Neuron (in vitro differentiated cells): Measurements from ENCODE around the gene STARD10.

ENCODE experiments used
- H2AFZ ChIP-seq: one replicate; pipeline ENCODE4 v1.6.1; 2013; ENCODE audit warnings: low read depth, mild to moderate bottlenecking, inconsistent platforms, low read length, moderate library complexity
- H3K27me3 ChIP-seq: one replicate; pipeline ENCODE4 v1.6.1; 2013; ENCODE audit warnings: low read length; ENCODE audit not compliant: insufficient read depth
- H3K36me3 ChIP-seq: one replicate; pipeline ENCODE4 v1.6.1; 2013; ENCODE audit warnings: low read length; ENCODE audit not compliant: insufficient read depth
- H3K4me1 ChIP-seq: one replicate; pipeline ENCODE4 v1.6.1; 2013; ENCODE audit warnings: low read length; ENCODE audit not compliant: insufficient read depth
- H3K4me3 ChIP-seq: 2 replicates; pipeline ENCODE4 v1.5.1; 2013; ENCODE audit warnings: mild to moderate bottlenecking, low read length, moderate library complexity
- H3K9me3 ChIP-seq: one replicate; pipeline ENCODE4 v1.6.1; 2013; ENCODE audit warnings: low read length

Gene STARD10

DNA sequence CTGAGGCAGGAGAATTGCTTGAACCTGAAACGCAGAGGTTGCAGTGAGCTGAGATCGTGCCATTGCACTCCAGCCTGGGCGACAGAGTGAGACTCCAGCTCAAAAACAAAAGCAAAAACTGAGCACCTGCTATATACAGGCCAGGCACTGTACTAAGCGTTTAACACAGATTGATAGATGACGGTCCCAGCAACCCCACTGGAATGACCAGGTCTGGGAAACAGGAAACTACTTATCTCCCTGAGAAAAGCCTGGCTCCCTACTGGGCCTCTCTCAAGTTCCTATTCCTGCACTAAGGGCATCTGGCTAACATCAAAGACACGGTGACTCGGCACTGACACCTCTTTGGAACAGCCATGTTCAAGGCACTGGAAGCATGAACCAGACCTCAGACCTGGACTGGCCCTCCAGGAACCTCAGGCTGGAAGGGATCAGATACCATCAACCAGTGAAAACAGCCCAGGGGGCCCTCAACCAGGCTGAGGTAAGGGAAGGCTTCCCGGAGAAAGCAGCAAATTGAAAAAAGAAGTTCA, 58.3 kb downstream of the STARD10 start:
- H3K27me3 ChIP-seq: no peaks in the 10 kb centered on the region
- no peaks in the 10 kb centered on the region for H3K9me3 ChIP-seq
- H3K4me1 ChIP-seq: no peaks in the 10 kb centered on the region
- H2AFZ ChIP-seq: no peak overlapping the region
- no peak overlapping the region for H3K4me3 ChIP-seq
- H3K36me3 ChIP-seq: no peaks in the 10 kb centered on the region

DNA sequence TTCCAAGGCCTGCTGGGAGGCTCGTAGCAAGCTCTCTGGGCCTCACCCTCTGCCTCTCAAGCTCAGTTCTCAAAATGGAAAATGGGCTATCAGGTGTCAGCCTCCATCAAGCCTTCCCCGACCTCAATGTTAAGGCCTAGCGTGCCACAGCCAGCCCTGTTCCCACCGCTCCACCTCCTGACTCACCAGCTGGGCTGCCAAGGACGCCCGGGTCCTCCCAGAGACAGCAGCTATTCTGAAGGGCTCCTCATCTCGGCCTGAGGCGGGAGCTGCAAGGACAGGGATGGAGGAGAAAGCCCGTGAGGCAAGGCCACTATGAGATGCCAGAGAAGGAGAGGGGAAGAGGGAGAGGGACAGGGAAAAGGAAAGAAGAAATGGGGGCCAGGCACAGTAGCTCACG, 61.5 kb downstream of the STARD10 start:
- no peaks in the 10 kb centered on the region for H3K4me1 ChIP-seq
- no peaks in the 10 kb centered on the region for H3K9me3 ChIP-seq
- no peak overlapping the region for H3K4me3 ChIP-seq
- no peaks in the 10 kb centered on the region for H3K27me3 ChIP-seq
- H3K36me3 ChIP-seq: no peaks in the 10 kb centered on the region
- no peak overlapping the region for H2AFZ ChIP-seq

DNA sequence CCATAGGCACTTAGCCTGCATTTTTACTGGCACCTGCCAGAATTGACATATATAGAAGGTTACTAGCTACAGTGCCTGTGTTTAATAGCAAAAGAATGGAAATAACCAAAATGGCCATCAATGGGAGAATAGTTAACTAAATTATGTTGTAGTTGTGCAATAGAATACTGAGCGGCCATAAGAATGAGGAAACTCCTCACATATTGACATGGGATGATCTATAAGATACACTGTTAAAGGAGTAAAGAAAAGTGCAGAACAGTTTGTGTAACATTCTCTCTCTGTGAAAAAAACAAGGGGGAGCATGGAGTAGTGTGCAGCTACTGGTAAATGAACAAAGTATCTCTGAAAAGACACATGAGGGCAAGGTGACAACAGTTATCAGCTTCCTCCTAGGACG, 63.1 kb downstream of the STARD10 start:
- Histone ChIP-seq H3K27me3 (no peaks in the 10 kb centered on the region), H3K36me3 (no peaks in the 10 kb centered on the region), H3K9me3 (no peaks in the 10 kb centered on the region), H2AFZ (no peak overlapping the region), H3K4me1 (no peaks in the 10 kb centered on the region), H3K4me3 (no peak overlapping the region)

DNA sequence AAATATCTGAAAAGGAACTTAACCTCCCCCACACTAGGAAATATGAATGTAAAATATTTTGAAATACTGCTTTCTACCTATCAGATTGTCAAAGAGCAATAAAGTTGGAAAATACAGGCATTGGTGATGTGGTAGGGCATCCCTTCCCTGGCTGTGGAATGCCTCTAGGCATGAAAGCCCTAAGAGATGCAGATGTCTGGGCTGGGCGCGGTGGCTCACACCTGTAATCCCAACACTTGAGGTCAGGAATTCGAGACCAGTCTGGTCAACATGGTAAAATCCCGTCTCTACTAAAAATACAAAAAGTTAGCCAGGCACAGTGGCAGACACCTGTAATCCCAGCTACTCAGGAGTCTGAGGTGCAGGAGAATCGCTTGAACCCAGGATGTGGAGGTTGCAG, 63.6 kb downstream of the STARD10 start:
- Histone ChIP-seq H3K4me1 (no peaks in the 10 kb centered on the region), H3K4me3 (no peak overlapping the region), H3K9me3 (no peaks in the 10 kb centered on the region), H2AFZ (no peak overlapping the region), H3K27me3 (no peaks in the 10 kb centered on the region), H3K36me3 (no peaks in the 10 kb centered on the region)

DNA sequence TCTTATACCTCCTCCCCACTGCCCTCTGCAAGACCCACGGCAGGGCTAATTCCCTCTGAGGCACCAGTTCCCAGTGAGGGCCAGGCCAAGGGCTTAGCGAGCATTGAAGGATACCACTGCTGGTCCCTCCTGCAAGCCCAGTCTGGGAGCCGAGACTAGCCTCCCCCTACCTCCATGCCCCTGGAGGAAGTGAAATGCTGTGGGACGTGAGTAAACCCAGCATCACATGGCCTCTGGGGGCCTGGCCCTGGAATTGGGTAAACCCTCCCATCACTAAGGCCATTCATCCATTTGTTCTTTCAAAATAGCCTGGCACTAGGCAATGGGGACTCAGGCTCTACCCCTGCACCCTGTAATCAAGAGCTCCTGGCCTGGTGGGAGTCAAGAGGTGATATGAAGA, 66.3 kb downstream of the STARD10 start:
- Histone ChIP-seq H2AFZ (no peak overlapping the region), H3K4me1 (no peaks in the 10 kb centered on the region), H3K36me3 (no peaks in the 10 kb centered on the region), H3K4me3 (no peak overlapping the region), H3K27me3 (no peaks in the 10 kb centered on the region), H3K9me3 (no peaks in the 10 kb centered on the region)

DNA sequence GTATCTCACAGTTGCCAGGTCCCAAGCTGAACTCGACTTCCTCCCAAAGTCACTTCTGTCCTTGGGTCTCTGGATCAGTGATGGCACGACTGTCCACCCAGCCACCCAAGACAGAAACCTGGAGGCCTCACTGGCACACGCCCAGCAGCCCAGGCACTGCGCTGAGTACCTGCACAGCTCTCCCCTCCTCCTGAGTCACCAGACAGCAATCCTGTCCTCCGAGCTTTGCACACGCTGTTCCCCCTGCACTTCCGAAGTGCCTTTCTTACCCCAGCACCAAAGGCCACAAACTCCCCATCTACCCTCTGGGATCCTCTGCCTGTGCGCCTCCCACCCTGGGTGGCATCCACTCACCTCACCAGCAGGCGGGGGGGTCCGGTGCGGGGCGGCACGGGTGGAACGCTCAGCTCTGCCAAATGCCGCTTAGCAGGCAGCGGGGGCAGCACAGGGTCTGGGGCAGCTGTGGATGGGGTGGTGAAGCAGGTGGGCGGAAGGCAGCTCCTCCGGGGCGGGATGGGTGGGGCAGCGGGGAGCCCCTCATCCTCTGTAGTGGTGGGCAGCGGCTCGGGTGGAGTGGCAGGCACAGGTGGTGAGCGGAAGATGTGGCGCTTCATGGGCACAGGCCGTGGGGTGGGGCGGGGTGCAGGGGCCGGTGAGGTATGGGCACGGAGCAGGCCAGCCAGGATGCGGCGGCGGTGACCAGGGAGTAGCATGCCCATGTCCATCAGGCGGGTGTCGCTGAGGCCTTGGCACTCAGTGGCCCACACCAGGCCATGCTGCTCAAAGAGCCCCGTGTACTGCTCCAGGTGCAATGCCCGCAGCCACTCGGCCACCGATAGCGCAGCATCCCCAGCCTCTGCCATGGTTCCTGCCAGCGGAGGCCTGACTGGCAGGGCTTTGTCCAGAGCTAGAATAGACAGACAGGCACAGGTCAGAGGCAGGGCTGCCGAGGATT, 67.3 kb downstream of the STARD10 start:
- no peaks in the 10 kb centered on the region for H3K9me3 ChIP-seq
- no peaks in the 10 kb centered on the region for H3K27me3 ChIP-seq
- H3K36me3 ChIP-seq: no peaks in the 10 kb centered on the region
- no peak overlapping the region for H3K4me3 ChIP-seq
- peaks cover 6% of the 10 kb centered on the region for H3K4me1 ChIP-seq
- H2AFZ ChIP-seq: no peak overlapping the region

DNA sequence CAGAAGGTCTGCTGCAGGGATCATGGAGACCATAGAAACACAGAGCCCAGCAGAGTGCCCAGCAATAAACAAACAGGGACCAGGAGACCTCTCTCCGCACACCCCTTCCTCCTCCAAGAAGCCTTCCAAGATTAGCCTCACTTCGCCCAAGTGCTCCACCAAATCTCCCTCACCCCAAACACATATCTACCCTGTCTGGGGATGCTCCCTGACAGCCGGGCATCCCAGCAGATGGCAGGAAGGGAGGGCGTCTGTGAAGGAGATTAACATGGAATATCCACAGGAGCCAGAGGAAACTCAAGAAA, 68.2 kb downstream of the STARD10 start:
- Histone ChIP-seq H3K4me1 (peaks cover 8% of the 10 kb centered on the region), H3K36me3 (no peaks in the 10 kb centered on the region), H3K9me3 (no peaks in the 10 kb centered on the region)

DNA sequence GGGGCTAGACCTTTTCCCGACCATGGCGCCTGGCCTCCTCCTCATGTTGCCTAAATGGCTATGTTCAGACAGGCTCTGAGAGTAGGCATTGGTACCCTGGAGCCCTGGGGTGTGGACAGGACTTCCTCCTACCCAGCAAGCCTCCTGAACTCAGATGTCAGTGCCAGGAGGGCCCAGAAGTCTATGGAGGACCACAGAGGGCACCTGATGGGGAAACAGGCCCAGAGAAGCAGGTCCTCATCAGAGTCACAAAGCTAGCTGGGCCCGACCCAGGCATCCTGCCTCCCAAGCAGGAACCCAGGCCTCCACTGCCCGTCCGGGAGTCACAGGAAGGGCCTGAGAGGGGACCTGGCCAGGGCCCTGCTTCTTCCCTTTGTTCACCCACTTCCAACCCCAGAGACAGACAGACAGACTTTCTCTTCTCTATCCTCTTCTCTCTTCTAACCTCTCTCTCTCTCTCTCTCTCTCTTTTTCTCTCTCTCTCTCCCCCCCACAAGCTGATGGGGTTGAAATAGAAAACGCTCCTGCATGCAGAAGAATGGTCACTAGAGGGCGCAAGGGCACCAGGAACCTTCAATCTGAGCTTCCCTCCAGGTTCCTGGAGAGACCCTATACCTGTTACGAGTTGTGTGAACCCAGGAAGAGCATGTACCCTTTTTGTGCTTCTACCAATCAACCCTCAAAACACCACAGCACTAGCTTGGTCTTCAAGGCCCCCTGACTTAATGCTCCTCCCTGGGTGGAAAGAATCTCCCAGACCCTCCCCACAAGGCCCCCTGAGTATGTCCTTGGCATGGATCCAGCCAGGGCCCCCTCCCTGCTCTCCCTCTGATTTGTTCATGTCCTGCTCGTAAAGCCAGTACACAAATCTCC, 68.8 kb downstream of the STARD10 start:
- no peaks in the 10 kb centered on the region for H3K27me3 ChIP-seq
- H3K4me1 ChIP-seq: peaks cover 8% of the 10 kb centered on the region
- no peaks in the 10 kb centered on the region for H3K36me3 ChIP-seq
- no peak overlapping the region for H2AFZ ChIP-seq
- no peaks in the 10 kb centered on the region for H3K9me3 ChIP-seq
- no peak overlapping the region for H3K4me3 ChIP-seq

More for the DNA sequence above, 68.2 kb downstream of the STARD10 start:
- H3K27me3 ChIP-seq: no peaks in the 10 kb centered on the region
- H3K4me3 ChIP-seq: no peak overlapping the region
- no peak overlapping the region for H2AFZ ChIP-seq

DNA sequence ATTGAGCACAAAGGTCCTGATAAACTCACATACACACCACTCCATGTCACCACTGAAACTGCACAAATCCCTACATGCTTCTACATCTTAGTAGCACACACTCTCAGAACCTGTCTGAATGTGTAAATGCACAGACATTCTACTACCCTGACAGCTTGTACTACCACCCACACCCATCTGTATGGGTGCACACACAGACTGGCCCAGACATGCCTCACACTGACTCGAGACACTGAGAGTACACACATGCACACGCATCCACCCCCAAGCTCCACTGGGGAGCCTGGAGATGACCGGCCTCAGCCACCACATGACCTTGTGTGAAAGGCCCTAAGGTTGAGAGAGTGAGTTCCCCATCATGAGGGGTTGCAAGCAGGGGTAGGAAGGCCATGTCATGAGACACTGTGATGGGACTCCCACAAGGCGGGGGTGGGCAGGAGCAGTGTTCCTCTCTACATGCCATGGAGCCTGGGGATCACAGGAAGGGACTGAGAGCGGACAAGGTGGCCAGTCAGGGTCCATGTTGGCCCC, 69.8 kb downstream of the STARD10 start:
- no peaks in the 10 kb centered on the region for H3K9me3 ChIP-seq
- peaks cover 8% of the 10 kb centered on the region for H3K4me1 ChIP-seq
- no peaks in the 10 kb centered on the region for H3K36me3 ChIP-seq
- no peak overlapping the region for H2AFZ ChIP-seq
- H3K4me3 ChIP-seq: no peak overlapping the region
- no peaks in the 10 kb centered on the region for H3K27me3 ChIP-seq

DNA sequence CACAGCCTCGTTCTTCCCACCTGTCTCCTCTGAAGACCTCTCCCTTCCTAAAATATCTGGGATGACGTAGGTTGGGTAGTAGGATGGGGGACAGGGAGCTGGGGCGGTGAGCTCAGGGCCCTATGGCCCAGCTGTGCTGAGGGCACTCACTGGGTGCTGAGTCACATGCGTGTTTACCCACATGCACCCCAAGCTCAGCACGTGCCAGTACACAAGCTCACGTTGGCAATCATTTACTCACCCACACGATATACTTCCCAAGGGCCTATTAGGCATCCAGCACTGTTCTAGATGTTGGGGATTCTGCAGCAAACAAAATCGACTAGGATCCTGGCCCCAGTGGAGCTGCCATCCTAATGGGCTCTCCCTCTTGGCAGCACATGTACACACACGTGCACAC, 70.3 kb downstream of the STARD10 start:
- no peak overlapping the region for H2AFZ ChIP-seq
- no peaks in the 10 kb centered on the region for H3K36me3 ChIP-seq
- no peaks in the 10 kb centered on the region for H3K27me3 ChIP-seq
- H3K4me1 ChIP-seq: peaks cover 8% of the 10 kb centered on the region
- no peaks in the 10 kb centered on the region for H3K9me3 ChIP-seq
- no peak overlapping the region for H3K4me3 ChIP-seq

DNA sequence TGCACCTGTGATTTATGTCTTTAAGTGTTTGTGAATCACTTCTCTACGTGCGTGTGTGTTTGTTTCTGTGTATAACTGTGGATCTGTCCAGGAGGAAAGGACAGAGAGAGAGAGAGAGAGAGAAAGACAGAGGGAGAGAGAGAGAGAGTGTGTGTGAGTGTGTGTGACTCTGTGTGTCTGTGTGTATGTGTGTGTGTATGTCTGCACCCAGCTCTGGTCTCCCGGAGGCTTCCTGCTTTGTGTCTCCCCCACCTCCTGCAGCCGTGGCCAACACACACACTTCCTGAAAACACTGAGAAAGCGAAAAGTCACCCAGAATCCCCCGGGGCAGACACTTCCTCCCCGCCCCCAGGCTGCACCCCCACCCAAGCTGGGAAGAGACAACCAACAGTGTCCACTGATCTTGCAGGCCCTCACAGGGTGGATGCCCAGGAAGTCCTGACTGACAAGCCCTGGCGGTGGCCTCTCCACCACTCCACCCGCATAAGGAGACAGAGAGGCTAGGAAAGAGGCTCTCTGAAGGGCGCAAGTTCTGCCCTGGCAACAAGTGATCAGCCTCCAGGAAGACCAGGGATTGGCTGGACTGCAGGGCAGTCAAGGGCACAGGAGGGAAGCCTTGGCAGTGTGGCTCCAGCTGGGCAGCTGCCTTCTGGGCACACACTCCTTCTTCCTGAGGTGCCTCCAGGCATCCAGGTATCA, 71.6 kb downstream of the STARD10 start:
- Histone ChIP-seq H2AFZ (peak overlapping the region; percentile 43), H3K9me3 (no peaks in the 10 kb centered on the region), H3K4me3 (peak overlapping the region; percentile 46), H3K36me3 (no peaks in the 10 kb centered on the region), H3K27me3 (no peaks in the 10 kb centered on the region), H3K4me1 (peaks cover 8% of the 10 kb centered on the region)

DNA sequence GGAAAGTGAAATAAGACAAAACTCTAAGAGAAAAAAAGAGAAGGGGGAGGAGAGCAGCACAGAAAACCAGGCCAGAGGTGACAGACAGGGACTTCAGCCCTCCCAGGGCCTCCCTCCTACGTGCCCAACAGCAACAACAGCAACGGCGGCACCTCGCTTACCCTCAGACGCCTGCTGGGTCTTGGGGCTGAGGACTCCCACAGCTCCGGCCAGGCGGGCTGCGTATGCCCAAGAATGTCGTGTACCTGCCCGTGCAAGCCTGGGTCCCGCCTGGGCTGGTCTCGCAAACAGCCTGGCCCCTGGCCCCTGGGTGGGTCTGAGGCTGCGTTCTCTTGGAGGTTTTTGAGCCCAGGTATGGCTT, 72.2 kb downstream of the STARD10 start:
- Histone ChIP-seq H3K36me3 (no peaks in the 10 kb centered on the region), H3K4me3 (peak overlapping the region; percentile 46)

More for the DNA sequence above, 72.2 kb downstream of the STARD10 start:
- Histone ChIP-seq H2AFZ (peak overlapping the region; percentile 43), H3K4me1 (peaks cover 11% of the 10 kb centered on the region), H3K9me3 (no peaks in the 10 kb centered on the region), H3K27me3 (no peaks in the 10 kb centered on the region)
